MCF 10A (cell line): ENCODE results near the gene MLYCD. TPM values are rescaled to one million over a fixed set of nuclear protein-coding genes. Genes with fewer than 3 reads are reported as not detected.
"Not testable (repeated sequence)": the region's sequence is repeated elsewhere in the genome, so short reads cannot be mapped to it uniquely, and the experiment has no call there.

Experiments used
- BruUV-seq: library from RNA; stranded (reverse); fragments of 400-500 nt; replicated peaks from 2 replicates; lab custom pipeline; 2021; lab: Mats Ljungman, UMichigan
- CTCF ChIA-PET: fragments of 300-600 bp; sonication (Branson Sonifier 250); formaldehyde crosslinking; extraction: SDS; loops from one replicate; lab custom pipeline; 2021; ENCODE audit warnings: antibody characterized with exemption, inconsistent platforms; lab: Yijun Ruan, JAX
- POLR2A ChIA-PET: fragments of 300-600, 350-650 bp; sonication (Branson Sonifier 250); formaldehyde crosslinking; extraction: SDS; loops from one replicate; lab custom pipeline; 2020; ENCODE audit warnings: antibody characterized with exemption, inconsistent platforms; lab: Yijun Ruan, JAX
- DNase-seq: peaks from one replicate; pipeline ENCODE4 v3.0.0-alpha.2; 2018; ENCODE audit not compliant: unreplicated experiment
- H3K27ac Mint-ChIP-seq: one replicate; pipeline ENCODE4 v1.8.0; 2022; ENCODE audit warnings: mild to moderate bottlenecking, low read depth, mixed read lengths; ENCODE audit not compliant: unreplicated experiment
- H3K27me3 Mint-ChIP-seq: one replicate; pipeline ENCODE4 v1.8.0; 2022; ENCODE audit warnings: mixed read lengths; ENCODE audit not compliant: insufficient read depth, unreplicated experiment
- H3K36me3 Mint-ChIP-seq: one replicate; pipeline ENCODE4 v1.8.0; 2022; ENCODE audit warnings: mild to moderate bottlenecking, moderate library complexity, mixed read lengths; ENCODE audit not compliant: insufficient read depth, unreplicated experiment
- H3K4me1 Mint-ChIP-seq: one replicate; pipeline ENCODE4 v1.8.0; 2022; ENCODE audit warnings: mixed read lengths; ENCODE audit not compliant: insufficient read depth, unreplicated experiment
- H3K4me3 Mint-ChIP-seq: one replicate; pipeline ENCODE4 v1.8.0; 2022; ENCODE audit warnings: mild to moderate bottlenecking, moderate library complexity, mixed read lengths; ENCODE audit not compliant: unreplicated experiment
- H3K9me3 Mint-ChIP-seq: one replicate; pipeline ENCODE4 v1.8.0; 2022; ENCODE audit warnings: mixed read lengths; ENCODE audit not compliant: unreplicated experiment
- intact Hi-C: fragments of 100-400 bp; cut with micrococcal nuclease; formaldehyde crosslinking; loops from 2 replicates; pipeline ENCODE4 v1.14.1; 2022
- total RNA-seq: library from RNA; stranded (reverse); gene quantifications from 2 replicates; pipeline ENCODE4 v1.2.3, GENCODE V29; 2022
- TF ChIP-seq, protein P1 (sequence below): fragments of 200-600 bp; IDR thresholded peaks from one replicate; pipeline ENCODE4 v1.8.0; 2022; ENCODE audit warnings: antibody characterized with exemption, mild to moderate bottlenecking; ENCODE audit not compliant: unreplicated experiment

Gene MLYCD
- total RNA-seq, 1 experiment from 2014 or later: 2.5 TPM

DNA sequence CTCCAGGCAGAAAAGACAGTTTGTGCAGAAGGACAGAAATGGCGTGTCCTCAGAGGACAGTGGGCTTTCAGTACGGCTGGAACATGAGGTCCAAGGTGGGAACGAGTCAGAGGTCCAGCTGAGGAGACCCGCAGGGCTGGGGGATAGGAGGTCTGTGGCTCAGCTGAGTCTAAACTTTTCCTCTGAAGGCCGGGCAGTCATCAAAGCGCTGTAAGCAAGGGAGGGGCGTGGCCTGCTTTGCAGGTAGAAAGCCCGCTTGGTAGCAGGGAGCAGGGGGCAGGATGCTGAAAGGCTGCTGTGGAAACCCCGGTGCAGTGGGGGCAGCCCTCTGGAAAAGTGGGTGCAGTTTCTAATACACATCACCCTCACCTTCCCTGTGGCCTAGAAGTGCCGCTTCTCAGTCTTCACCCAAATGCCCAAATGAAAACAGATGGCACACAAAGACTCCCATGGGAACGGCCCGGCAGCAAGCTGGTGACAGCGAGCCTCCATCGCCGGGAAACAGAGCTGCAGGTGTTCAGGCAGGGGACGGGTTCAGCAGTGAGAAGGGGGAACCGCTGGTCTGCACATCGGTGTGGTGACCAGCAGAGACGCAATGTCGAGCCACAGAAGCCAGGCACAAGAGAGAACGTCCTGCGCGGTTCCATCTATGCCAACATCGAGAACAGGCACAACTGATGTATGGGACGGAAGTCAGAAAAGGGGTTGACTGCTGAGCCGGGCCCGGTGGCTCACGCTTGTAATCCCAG is 41.9 kb downstream of the MLYCD start:
- CTCF ChIA-PET: interaction anchor here (0.5 to 0.7 kb wide), 3 partner anchors 207 to 795 kb away, joined by 3 to 5 read pairs (median 4); no protein-coding TSS in a partner anchor
- TF ChIP-seq, protein P1, sequence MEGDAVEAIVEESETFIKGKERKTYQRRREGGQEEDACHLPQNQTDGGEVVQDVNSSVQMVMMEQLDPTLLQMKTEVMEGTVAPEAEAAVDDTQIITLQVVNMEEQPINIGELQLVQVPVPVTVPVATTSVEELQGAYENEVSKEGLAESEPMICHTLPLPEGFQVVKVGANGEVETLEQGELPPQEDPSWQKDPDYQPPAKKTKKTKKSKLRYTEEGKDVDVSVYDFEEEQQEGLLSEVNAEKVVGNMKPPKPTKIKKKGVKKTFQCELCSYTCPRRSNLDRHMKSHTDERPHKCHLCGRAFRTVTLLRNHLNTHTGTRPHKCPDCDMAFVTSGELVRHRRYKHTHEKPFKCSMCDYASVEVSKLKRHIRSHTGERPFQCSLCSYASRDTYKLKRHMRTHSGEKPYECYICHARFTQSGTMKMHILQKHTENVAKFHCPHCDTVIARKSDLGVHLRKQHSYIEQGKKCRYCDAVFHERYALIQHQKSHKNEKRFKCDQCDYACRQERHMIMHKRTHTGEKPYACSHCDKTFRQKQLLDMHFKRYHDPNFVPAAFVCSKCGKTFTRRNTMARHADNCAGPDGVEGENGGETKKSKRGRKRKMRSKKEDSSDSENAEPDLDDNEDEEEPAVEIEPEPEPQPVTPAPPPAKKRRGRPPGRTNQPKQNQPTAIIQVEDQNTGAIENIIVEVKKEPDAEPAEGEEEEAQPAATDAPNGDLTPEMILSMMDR: no peak
- BruUV-seq: no TSS peak
- POLR2A ChIA-PET: no interaction called here
- Mint-ChIP-seq H3K27ac (no peak overlapping the region), H3K36me3 (no peaks in the 10 kb centered on the region), H3K4me1 (no peaks in the 10 kb centered on the region), H3K27me3 (no peaks in the 10 kb centered on the region), H3K9me3 (no peaks in the 10 kb centered on the region), H3K4me3 (no peak overlapping the region)
- intact Hi-C loops: no loop called here
- DNase-seq: no peak

DNA sequence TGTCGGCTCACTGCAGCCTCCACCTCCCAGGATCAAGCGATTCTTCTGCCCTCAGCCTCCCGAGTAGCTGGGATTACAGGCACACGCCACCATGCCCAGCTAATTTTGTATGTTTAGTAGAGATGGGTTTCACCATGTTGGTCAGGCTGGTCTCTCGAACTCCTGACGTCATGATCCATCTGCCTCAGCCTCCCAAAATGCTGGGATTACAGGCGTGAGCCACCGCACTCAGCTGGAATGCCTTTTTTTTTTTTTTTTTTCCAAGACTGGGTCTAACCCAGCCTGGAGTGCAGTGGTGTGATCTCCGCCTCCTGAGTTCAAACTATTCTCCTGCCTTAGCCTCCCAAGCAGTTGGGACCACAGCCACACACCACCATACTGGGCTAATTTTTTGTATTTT is 42.6 kb downstream of the MLYCD start:
- H3K9me3 Mint-ChIP-seq, H3K36me3 Mint-ChIP-seq, POLR2A ChIA-PET, intact Hi-C loops, H3K4me3 Mint-ChIP-seq, BruUV-seq, H3K4me1 Mint-ChIP-seq, H3K27ac Mint-ChIP-seq, H3K27me3 Mint-ChIP-seq, DNase-seq: not testable (repeated sequence)
- CTCF ChIA-PET: interaction anchor here (0.5 kb wide), 2 partner anchors 125 to 206 kb away, joined by 3 to 5 read pairs; no protein-coding TSS in a partner anchor

DNA sequence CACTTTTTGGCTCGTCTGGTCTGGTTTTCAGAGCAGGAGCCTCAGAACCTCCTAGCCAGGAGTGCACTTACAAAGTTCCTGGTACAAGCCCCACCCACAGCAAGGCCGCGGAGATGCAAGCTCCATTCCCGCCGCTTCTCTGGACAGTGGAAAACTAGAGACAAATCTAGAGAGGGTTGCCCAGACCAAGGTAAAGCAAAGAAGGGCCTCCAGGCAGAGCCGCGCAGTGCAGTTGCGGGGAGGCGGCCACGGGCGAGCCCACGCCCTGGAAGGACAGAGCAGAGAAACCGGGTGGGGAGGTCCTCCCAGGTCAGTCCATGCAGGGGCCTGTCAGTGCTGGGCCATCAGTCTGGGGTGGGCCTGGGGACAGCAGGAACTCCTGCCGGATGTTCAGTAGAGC is 43.2 kb downstream of the MLYCD start:
- POLR2A ChIA-PET: no interaction called here
- no peaks in the 10 kb centered on the region for H3K36me3 Mint-ChIP-seq

DNA sequence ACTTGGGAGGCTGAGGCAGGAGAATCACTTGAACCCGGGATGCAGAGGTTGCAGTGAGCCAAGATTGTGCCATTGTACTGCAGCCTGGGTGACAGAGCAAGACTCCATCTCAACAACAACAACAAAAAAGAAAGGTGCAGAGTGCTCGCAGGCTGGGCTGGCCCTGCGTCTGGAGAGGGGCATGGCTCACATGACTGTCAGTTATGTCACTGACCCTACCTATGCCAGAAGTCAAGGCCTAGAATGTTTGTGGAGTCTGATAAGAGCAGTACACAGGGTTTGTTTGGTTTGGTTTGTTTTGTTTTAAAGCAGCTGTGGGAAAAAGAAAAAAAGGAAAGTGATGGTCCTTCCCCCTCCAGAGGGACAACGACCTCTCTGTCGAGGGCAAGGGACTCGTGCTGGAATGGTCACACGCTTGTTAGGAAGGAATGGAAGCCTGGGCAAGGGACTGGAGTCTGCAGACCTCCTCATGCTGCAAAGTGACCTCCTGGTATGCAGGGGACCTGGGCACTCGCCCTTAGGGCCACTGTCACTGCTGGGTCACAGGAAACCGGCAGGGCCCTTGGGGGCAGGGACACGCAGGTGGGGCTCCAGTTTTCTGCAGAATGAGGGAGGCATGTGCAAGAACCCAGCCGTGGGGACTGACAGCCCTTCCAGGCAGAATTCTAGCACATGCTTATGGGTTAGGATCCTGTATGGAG is 44.0 kb downstream of the MLYCD start:
- DNase-seq: no peak
- CTCF ChIA-PET: interaction anchor here (0.6 to 1.2 kb wide), 4 partner anchors 11 to 125 kb away, joined by 3 to 4 read pairs (median 3); no protein-coding TSS in a partner anchor
- intact Hi-C loops: no loop called here
- Mint-ChIP-seq H3K27me3 (no peaks in the 10 kb centered on the region), H3K4me1 (no peaks in the 10 kb centered on the region), H3K27ac (no peak overlapping the region), H3K4me3 (no peak overlapping the region), H3K36me3 (no peaks in the 10 kb centered on the region), H3K9me3 (no peaks in the 10 kb centered on the region)
- POLR2A ChIA-PET: no interaction called here
- TF ChIP-seq, protein P1: no peak
- no TSS peak for BruUV-seq

More for the DNA sequence above, 43.2 kb downstream of the MLYCD start:
- Mint-ChIP-seq H3K4me3 (no peak overlapping the region), H3K27ac (no peak overlapping the region), H3K27me3 (no peaks in the 10 kb centered on the region), H3K4me1 (no peaks in the 10 kb centered on the region), H3K9me3 (no peaks in the 10 kb centered on the region)
- no TSS peak for BruUV-seq
- intact Hi-C loops: no loop called here
- CTCF ChIA-PET: interaction anchor here (0.5 kb wide), 1 partner anchor 124 kb away, joined by 3 read pairs; no protein-coding TSS in a partner anchor
- DNase-seq: no peak
- TF ChIP-seq, protein P1: no peak
